Activated gamma-delta T cell treated with anti-CD3 and anti-CD28 coated beads, Interleukin-2, amount 50 U/mL, for 16 hours (primary cell): ENCODE results near the gene MPND.

Experiments
- DNase-seq: peaks from one replicate; pipeline ENCODE4 v3.0.0-alpha.2; 2020; ENCODE audit warnings: low read depth

Gene MPND

DNA sequence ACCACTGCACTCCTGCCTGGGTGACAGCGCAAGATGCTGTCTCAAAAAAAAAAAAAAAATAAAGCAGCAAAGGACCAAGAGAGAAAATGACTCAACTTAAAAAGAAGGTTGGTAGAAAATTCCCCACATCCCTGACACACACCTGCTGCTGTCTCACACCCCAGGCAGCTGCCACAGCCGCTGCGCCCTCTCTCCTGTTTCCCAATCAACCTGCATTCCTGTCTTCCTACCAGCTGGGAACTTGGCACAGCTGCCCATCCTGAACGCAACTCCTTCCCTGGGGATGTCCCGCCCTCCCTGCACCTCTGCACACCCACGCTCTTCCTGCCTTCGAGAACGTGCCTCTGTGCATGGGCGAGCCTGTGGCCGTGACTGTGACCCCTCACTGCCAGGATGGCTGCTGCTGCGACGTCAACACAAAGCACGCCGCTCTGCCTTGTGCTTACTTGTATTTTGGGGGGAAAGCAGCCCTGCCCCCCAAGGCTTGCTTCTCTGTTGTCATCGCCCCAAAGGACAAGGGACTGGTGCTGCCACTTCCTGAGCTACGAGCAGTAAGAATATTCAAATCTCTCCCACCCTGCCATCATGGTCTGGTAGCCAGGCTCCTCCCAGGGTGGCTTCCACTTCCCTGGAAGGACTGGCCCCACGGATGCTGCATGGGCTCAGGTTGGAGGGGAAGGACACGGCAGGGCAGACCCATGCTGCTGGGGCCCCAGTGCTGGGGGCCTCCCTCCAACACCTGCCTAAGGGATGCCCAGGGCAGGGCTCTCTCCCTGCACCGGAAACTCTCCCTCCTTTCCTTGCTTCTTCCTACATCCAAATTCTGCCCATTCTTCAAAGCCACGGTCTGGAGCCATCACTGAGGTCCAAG, 36.3 kb downstream of the MPND start:
- DNase-seq = no peak

DNA sequence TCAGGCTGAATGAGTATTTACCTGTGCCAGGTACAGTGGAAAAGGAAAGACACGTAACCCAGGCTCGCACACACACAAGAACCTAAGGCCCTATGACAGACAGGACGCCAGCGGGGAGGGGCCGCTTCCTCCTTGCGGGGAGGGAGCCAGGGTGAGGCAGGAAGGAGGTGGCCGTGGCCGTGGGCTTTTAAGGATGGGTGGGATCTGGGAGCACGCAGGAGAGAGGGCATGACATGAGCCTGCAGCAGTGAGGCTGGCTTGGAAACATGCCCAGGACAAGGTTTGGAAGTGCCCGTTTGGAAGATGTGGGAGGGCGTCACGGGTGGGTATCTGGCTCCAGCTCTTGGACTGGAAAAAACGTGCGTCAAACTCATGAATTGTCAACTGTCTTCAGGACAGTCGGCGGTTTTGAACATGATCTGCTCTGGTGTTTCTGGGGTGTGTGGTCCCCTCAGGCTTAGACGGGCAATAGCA, 36.9 kb downstream of the MPND start:
- peak; percentile 33 for DNase-seq

DNA sequence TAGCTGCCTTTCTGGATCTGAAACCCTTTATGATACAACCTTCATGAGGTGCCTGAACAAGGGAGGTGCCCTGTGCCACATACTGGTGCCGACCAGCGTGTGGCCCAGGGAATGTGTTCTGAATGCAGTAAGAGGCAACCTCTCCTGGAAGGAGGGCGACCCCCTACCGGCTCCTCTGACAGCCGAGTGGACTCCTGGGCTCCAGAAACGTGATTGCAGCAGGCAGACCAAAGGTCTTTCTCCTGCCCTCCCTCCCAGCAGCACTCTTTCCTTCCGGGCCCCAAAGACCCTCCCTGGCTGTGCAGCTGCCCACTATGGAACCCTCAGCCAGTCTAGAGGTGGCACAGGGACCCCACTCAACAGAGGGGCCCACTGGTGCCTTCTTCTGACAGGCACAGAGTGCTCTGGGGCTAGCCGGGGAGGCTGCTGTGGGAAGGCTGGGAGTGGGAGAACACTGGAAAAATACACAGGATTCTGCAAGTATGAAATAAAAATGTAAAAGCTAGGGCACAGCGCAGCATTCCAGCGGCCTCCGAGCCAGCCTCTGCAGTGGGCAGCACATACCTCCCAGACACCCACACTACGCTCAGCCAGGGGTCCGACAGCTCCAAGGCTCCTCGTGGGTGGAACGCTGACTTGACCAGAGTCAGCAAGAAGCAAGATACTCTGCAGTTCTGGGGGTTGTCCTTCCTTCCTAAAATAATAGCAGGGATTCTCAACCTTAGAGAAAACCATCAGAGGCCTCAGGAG, 42.1 kb downstream of the MPND start:
- no peak for DNase-seq

DNA sequence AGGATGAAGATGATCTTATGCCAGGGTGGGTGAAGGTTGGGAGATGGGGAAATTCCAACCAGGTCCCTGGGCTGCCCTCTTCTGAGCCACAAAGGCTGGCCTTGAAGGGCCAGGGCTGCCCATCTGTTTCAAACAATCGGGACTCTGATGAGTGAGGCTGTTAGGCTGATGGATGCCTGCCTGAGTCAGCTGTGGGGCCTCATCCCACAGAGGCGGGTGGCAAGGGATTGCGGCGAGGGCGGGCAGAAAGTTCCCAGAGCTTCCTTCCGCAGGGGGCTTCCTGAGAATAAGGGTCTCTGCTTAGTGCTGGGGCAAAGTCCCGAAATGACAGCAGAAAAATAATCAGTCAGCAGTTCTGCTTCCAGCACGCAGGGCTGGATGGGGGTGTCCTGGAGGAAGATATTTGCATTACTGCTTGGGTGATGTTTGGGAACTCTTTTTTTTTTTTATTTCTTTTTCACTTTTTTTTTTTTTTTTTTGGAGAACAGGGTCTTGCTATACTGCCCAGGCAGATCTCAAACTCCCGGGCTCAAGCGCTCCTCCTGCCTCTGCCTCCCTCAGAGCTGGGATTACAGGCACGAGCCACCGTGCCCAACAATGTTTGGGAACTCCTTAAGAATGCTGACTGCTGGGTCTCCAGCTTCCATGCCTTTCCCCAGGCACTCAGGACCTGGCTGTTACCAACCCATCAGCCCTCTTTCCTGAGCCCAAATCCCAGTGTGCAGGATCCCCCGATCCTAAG, 42.9 kb downstream of the MPND start:
- DNase-seq = no peak

DNA sequence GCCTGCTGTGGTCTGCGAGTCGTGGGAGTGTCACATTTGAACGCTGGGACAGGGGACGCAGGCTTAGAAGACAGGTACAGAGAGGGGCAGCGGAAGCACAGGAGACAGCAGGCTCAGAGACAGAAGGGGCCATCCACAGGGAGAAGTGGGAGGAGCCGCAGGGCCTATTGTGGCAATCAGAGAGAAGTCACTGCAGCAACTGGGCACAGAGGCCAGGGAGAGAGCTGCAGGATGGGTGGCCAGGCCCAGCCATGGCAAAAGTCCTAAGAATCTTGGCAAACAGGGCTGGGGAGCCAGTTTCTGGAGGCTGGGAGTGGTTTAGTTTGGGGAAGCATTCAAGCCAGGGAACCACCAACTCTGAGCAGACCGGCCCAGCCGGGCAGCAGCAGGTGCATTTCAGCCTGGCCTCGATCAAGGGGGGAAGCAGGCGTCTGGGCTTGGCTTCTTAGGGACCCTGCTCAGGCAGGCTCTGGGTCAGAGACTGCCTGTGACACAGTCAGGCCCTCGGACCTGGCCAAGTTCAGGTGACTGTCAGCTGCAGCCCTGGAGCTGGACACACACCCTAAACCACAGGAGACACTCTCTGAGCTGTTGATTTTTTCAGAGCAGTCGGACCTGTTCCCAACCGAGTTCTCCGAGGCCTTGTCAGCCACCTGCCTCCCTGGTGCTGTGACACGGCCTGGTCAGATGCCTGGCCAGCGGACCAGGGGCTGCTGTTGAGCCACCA, 45.1 kb downstream of the MPND start:
- DNase-seq = no peak

DNA sequence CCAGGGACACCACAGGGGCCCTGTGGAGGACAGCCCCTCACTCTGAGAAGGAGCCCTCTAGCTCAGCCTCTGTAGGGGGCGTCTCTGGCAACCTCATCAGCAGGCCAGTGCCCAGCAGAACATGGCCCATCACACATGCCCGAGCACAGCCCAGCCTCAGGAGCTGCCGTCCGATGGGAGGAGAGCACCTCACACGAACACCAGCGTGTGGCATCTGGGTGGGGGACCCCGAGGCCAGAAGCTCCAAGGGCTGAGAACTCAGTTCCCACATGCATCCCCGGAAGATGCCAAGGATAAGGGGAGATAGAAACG, 45.7 kb downstream of the MPND start:
- no peak for DNase-seq

DNA sequence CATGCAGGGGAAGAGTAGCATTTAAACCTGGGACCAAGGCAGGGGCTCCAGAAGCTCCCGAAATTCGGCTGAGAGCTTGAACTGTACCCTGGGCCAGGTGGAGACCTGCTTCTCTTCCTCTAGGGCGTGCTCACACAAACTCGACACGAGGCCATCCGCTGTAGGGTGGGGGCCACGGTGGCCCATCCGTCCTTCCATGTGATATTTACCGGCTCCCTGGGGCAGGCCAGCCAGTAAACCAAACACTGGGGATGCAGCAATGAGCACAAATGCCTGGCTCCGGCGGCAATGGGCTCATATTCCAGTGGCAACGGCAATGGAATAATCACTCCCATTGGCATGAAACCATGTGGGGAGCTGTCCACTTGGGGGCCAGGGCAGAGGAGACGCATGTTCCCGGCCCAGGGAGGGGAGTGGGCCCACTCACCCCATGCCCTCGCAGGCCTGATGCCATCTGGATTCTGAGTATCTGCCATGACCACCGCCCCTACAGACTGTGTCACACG, 46.2 kb downstream of the MPND start:
- DNase-seq = no peak

DNA sequence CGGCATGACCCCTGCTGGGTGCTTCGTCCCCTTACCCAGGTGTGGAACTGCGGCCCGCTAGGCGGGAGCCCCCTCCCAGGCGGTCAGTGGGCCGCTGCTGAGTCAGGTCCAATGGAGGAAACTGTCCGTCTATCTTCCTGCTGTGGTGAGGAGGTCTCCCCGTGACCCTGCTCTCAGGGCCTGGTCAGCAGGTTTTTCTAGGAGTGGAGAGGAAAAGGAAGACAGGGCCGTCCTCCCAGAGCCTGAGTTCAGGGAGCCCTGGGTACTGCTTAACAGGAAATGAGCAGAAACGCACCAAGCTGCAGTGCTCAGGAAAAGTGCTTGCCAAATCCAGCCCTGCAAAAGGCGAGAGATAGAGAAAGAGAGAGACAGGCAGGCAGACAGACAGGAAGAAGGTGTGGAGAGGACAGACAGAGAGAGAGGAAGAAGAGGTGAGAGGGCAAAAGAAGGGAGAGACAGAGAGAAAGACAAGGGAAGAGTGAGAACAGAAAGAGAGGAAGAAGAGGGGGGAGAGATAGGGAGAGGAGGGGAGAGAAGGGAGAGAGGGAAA, 46.7 kb downstream of the MPND start:
- DNase-seq = no peak

DNA sequence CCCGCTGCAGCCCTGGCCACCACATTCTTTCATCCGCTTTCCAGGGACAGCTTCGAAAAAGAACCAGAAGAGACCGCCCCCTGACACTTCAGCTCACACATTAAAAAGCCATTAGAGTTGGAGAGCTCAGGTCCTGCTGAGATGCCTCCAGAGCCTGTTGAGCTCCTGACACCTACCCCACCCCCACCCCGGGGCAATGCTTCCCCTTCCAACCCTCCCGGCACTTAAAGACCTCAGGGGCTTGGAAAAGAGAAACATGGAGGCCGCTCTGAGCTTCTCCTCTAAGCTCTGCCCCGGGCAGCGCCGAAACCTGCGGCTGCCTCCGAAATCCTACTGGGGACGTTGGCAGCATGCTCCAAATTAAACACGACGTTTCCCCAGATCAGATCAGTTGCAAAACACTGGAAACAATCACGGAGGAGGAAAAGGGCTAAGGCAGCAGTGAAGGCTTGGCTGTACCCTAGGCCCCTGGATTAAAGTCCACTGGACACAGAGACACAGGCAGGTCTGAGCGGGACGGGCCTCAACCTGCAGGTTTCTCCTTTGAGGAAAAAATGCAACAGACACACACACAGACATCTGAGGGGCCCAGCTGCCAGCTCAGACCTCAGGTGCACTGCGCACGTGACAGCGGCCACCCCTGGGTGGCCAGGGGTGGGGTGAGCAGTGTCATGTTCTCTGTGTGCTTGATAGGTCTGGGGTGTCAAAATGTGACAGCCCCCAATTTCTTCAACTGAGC, 47.4 kb downstream of the MPND start:
- DNase-seq = no peak

DNA sequence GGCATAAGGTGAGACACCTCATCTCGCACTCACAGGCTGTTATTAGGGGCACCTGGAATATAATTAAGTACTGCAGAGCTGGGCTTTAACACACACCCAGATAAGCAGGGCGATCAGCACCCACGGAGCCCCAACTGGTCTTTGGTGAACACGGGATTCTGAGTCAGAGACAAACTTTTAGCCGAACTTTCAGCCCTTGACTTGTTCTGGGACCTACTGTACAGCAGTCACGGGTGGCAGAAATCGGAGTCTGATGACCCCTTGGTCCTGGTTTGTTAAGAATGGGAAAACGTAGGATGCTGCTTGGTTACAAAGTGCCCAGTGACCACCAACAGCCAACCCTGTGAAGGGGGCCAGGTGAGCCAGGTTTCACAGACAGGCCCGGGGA, 47.9 kb downstream of the MPND start:
- no peak for DNase-seq

DNA sequence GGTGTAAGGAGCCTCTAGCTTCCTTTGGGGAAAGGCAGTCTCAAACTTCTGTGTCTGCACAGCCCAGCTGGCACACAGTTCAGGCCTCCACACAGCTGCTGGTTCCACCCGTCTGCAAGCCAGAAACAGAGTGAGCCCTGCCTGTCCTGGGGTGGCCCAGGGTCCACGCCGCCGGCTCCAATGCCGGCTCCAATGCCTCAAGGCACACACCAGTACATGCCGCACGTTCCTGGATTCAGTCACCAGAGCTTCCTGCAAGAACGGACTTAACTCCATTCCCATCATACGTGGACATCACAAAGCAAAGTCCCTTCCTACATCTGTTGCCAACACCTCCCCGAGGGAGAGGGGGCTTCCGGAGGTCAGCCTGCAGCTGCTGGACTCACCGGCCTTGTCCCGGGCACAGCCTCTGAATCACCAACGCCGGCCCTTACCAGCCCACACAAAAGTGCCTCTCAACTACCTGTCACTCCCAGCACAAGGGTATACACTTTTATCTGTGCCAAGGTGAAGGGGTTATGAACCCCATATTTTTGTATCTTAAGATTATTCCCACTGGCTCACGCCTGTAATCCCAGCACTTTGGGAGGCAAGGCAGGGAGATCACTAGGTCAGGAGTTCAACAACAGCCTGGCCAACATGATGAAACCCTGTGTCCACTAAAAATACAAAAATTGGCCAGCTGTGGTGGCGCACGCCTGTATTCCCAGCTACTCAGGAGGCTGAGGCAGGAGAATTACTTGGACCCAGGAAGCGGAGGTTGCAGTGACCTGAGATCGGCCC, 48.5 kb downstream of the MPND start:
- DNase-seq = no peak

DNA sequence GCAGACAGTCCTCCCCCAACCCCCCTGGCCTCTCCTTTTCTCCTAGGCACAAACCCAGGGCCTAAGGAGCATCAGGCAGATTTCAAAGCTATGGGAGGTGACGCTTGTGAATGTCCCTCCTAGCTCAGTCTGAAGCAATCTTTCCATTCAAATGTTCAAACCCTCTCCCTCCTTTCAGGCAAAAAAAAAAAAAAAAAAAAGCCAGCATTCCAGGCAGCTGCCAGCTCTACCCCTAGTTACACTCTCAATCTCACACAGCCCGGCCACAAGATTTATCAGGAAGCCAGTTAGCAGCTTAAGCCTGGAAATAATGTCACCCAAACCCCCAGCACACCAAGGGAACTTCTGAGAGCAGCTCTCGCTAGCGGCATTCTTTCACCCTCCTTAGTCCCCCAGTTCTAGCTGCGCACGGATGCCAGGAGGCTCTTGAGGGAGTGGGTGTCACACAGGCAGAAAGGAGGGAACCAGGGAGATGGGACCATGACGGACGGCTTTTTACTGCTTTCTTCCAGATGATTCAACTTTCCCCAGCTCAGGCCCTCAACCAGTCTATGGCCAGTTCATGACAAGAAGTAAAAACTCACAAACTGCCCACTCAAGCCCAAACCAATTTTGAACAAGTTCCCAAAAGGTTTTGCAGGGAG, 50.7 kb downstream of the MPND start:
- DNase-seq = no peak

DNA sequence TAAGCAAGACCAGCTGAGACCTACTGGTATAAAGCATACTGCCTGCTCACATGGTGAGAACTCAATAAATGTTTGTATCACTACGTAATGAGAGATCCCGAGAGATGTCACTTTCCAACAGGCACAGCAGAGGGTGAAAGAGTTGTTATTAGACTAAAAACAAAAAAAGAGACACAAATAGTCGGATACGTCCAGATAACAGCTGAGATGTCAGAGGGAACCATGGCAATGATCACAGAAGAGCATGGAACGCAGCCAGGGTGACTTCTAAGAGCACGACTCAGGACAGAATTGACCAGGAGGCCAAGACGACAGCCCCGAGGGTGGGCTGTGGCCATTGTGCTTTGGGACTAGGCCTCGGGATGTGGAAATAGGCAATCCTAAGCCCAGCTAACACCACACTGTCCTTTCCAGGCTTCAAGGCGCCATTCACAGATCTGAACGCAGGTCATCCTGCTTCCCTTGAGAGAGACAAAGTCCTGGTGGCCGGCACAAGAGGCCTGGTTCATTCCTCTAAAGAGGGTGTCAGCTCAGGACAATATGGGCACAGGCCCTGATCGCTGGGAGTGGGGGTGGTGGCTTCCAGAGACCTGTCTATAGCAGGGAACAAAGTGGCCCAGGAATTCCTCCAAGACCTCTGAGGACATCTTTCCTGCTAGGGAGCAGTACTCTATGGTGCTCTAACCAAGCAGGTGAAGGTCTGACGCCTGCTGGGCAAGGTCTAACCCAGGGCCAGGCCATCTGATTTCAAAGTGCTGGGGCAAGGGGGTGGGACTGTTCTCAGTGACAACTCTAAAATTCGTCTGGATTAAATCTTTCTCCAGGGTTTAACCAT, 53.8 kb downstream of the MPND start:
- no peak for DNase-seq

DNA sequence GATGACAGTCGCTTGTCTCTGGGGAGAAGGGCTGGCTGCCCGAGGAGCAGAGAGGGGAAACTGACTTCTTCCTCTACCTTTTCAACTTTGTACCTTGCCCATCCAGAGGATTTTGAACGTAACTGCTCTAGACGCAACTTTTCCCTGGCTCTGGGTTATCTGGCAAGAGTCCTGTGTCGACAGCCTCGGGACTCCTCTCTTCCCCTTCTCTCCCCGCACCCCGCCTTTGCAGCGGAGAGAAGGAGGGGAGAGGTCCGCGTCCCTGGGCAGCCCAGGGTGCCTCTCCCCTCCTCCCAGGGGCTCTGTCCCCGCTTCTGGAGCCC, 56.4 kb downstream of the MPND start:
- no peak for DNase-seq

DNA sequence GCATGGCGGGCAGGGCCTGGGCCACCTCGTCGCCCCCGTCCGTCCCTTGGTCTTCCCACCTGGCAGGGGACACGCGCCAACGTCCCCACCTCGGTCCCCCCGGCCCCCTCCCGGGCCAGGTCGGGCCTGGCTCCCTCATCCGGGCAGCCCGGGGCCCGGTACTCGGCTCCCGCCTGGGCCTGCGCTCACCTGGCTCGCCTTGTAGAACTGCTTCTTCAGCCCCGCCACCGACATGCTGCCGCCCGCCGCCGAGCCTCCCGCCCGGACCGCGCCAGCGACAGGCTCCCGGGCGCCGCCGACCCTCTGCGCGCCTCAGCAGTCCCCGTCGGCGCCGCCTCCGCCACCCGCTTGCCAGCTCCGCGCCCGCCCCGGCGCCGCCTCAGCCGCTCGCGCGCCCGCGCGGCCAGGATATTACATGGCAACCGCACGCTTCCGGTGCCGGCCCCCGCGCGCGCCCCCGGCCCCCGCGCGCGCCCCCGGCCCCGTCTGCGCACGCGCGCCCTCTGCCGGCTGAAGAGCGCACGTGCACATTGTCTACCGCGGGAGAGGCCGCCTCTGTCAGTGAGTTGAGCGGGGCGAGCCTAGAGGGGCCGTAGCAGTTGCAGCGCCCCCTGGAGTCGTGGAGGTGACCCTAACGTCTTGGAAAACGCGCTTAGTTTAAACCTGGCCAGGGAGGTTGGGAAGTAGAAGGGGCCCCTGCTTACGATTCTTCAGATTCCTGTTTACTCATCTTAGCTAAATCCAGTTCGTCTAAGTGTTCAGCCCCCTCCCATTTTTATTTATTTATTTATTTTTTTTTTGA, 57.0 kb downstream of the MPND start, which contains the start of gene SH3GL1:
Gene SH3GL1 (minus strand): TSS at position 413 of the 802 bp plus-strand sequence. CDS start 179 bp downstream, at position 234.
- DNase-seq = peak; percentile 90

DNA sequence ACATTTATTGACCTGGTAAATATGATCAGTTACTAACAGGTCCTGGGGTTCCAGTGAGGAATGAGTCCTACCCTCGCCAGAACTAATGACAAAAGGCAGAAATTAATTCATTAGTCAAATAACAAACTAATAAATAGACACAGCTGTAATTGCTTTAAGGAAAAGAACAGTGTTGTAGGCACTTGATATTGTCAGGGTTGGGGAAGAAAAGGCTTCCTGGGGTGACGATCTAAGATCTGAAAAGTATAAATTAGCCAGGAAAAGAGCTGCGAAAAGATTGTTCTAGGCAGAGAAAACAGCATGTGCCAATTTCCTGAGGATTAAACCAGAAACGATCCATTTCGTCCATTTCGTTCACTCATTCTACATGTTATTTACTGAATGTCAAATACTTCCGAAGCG, 58.4 kb downstream of the MPND start:
- DNase-seq = no peak

DNA sequence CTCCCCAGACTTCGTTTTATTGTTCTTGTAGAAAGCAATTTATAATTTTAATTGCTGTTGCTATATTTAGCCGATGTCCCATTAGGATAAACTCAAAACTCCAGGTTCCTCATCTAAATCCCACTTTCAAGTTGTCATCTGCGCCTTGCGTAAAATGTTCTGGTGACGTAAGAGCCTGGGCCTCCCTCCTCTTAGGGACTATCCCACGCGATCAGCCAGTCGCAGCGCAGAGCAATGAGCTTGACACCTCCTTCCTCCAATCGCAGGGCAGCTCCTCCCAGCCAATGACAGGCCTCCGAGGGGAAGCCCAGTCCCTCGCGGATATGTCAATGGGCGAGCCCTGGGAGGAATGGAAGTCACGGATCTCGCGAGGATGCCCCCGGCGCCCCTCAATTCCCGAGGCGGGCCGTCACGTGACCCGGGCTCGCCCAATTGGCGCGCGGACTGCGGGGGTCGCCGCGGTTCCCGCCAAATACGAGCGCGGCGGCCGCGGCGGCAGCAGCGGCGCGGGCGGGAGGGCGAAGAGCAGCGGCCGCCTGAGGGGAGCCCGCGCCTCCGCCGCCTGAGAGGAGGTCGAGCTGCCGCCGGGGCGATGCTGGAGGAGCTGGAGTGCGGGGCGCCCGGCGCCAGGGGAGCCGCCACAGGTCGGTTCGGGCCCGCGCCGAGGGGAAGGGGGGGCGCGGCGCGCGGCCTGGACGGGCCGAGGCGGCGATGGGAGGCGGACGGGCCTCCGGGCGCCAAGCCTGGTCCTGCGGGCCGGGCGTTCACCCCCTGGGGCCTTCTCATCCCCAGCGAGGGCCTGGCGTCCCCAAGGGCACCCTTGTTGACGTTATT, 59.0 kb downstream of the MPND start, which contains the start of gene CHAF1A:
Gene CHAF1A (plus strand): TSS at position 470 of the 834 bp plus-strand sequence. CDS start 123 bp downstream, at position 593.
- DNase-seq = peak; percentile 99
